ENCODE results near the gene MYH16.
"Not testable (repeated sequence)": the region's sequence is repeated elsewhere in the genome, so short reads cannot be mapped to it uniquely, and the experiment has no call there.

The MYH16 gene

DNA sequence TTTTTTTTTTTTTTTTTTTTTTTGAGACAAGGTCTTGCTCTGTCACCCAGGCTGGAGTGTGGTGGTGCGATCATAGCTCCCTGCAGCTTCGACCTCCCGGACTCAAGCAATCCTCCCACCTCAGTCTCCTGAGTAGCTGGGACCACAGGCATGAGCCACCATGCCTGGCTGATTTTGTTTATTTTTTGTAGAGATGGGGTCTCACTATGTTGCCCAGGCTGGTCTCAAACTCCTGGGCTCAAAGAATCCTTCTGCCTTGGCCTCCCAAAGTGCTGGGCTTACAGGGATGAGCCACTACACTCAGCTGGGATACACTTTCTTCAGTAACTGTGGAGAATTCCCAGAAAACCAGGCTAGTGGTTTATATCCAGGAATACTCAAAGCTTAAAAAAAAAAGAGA, 78.0 kb downstream of the MYH16 start:
- DNase-seq (ENCODE audit: extremely low read depth in 1 of 2, low read depth in 1 of 2): not testable (repeated sequence)

DNA sequence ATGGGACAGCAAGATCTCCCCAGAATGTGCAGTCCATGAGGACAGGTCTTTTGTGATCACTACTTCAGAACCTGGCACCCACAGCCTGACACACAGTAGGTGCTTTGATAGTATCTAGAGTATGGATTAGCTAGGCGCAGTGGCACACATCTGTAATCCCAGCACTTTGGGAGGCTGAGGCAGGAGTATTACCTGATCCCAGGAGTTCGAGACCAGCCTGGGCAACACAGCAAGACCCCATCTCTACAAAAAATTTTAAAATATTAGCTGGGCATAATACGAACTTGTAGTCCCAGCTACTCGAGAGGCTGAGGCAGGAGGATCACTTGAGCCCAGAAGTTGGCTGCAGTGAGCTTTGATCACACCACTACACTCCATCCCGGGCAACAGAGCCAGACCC, 79.6 kb downstream of the MYH16 start:
- DNase-seq (ENCODE audit: extremely low read depth in 1 of 2, low read depth in 1 of 2): no peak

DNA sequence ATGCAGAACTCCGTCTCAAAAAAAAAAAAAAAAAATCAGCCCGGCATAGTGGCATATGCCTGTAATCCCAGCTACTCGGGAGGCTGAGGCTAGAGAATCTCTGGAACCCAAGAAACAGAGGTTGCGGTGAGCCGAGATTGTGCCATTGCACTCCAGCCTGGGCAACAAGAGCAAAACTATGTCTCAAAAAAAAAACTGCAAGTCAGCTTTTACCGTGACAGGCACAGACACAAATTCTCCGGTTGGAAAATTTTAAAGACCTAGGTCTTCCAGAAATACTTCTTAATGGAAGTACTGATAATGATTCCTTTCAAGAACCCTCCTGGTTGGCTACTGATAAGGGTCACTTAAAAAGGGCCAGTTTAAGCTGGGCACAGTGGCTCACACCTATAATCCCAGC, 82.5 kb downstream of the MYH16 start:
- DNase-seq (ENCODE audit: extremely low read depth in 1 of 2, low read depth in 1 of 2): no peak

DNA sequence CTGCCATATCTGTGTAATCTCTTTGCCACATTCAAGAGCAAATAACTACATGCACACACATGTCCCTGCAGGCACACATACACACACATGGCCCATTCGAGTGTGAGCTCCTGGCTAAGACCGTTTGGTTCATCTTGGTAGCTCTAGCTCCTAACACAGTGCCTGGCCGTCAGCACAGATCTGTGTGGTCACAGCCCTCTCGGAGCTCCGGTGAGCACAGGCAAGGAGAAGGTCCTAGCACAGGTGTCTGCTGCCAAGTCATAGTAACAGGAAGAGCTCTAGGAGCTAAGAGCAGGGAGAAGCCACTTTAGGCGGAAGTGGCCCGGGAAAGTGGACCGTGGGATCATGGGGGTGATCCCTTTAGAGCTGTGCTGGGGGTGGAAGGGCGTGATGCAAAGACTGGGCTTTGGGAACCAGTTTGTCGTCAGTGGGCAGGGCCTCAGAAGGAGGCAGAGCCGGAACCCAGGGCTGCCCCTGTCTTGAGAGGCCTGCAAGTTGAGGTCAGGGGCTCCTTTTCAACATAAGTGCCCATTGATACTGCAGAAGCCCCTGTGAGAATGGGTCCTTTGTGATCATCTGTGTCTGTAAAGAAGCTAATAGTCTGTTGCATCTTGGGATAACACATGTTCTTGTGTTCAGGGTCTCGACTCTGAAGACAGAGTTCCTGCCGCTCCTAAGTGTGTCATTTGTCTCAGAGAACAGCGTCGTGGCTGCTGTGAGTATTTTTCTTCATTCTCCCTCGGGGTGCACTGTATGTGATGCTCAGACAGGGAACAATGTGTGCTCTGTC, 85.3 kb downstream of the MYH16 start:
- no peak for DNase-seq (ENCODE audit: extremely low read depth in 1 of 2, low read depth in 1 of 2)

DNA sequence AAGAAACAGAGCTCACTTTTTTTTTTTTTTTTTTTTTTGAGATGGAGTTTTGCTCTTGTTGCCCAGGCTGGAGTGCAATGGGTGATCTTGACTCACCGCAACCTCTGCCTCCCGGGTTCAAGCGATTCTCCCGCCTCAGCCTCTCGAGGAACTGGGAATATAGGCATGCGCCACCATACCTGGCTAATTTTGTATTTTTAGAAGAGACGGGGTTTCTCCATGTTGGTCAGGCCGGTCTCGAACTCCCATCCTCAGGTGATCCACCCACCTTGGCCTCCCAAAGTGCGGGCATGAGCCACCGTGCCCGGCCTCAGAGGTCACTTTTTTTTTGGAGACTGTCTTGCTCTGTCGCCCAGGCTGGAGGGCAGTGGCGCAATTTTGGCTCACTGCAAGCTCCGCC, 85.9 kb downstream of the MYH16 start:
- not testable (repeated sequence) for DNase-seq (ENCODE audit: extremely low read depth in 1 of 2, low read depth in 1 of 2)

DNA sequence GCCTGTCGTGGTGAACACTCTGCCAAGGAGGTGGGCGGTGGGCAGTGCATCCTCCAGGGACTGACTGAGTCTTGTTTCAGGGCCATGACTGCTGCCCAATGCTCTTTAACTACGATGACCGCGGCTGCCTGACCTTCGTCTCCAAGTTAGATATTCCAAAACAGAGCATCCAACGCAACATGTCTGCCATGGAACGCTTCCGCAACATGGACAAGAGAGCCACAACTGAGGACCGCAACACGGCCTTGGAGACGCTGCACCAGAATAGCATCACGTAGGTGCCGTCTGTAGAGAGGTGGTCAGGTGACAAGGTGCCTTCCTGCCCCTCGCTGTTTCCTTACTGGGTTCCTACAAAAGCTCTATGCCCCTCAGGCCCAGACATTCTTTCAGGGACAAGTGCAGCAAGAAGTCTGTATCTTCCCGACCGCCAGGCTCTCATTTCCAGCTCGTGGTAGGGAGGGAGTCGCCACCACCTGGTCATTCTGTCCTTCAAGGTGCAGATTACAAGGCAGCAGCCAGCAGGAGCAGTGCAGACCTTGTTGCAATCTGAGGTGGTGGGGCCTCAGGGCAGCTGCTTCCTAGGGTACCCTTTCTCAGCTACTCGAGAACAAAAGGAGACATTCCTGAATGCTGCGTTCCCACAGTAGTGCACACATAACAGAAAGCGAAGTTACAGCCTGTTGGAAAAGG, 87.0 kb downstream of the MYH16 start:
- DNase-seq (ENCODE audit: extremely low read depth in 1 of 2, low read depth in 1 of 2): no peak

Measured in stimulated activated CD8-positive, alpha-beta memory T cell treated with anti-CD3 and anti-CD28 coated beads, Interleukin-7, amount 100 ng/mL, for 48 hours (primary cell).